ENCODE results near the gene UFD1. TPM values are rescaled to one million over a fixed set of nuclear protein-coding genes. Genes with fewer than 3 reads are reported as not detected.

Gene UFD1
- total and polyA plus RNA-seq, 9 of the 15 experiments (the other 6 are each of a cell fraction or from before 2014, with no cell fraction given) = 238 to 645 (median 363) TPM

DNA sequence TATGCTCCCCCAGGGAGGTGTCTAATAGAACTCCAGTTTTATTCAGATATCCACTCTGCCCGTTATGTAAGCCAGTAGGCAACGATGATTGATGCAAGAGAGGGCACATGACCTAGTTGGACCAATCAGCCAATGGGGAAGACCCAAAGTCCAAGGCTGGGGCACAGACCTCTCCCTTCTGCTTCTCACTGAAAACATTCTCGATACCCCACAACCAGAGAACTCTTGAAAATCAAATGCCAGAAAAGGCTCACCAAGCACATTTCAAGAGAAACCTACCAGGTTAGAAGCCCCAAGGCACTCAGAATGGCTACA lies 54.9 kb downstream of the UFD1 start (continued):
- TF ChIP-seq, protein P1, sequence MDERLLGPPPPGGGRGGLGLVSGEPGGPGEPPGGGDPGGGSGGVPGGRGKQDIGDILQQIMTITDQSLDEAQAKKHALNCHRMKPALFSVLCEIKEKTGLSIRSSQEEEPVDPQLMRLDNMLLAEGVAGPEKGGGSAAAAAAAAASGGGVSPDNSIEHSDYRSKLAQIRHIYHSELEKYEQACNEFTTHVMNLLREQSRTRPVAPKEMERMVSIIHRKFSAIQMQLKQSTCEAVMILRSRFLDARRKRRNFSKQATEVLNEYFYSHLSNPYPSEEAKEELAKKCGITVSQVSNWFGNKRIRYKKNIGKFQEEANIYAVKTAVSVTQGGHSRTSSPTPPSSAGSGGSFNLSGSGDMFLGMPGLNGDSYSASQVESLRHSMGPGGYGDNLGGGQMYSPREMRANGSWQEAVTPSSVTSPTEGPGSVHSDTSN (CRISPR knock-in tag; IDR thresholded peaks at IDR 0.05; ENCODE audit: low read depth) = no peak
- TF ChIP-seq, protein P1 (tag; conservative IDR thresholded peaks at IDR 0.05; ENCODE audit: low read depth) = peak; percentile 63
- TF ChIP-seq PCBP1 (IDR thresholded peaks at IDR 0.05; ENCODE audit: low read depth, low read length, poor library complexity, severe bottlenecking) (no peak), SRSF1 (IDR thresholded peaks at IDR 0.05; ENCODE audit: low read depth, low read length) (no peak), GABPB1 (CRISPR knock-in tag; IDR thresholded peaks at IDR 0.05) (no peak), NELFE (IDR thresholded peaks at IDR 0.05; ENCODE audit: insufficient read depth, insufficient read length) (no peak), CEBPB (tag; IDR thresholded peaks at IDR 0.05) (0 out of 2 replicates have a peak, but pooled peaks have one; percentile 23), SMAD3 (CRISPR knock-in tag; conservative IDR thresholded peaks at IDR 0.05) (0 out of 2 replicates have a peak, but pooled peaks have one; percentile 16), TRIM24 (IDR thresholded peaks at IDR 0.05) (no peak), NFE2L1 (tag; IDR thresholded peaks at IDR 0.05; ENCODE audit: borderline replicate concordance, low read depth) (no peak)
